Measurements from ENCODE around the gene CNKSR2. TPM values are rescaled to one million over a fixed set of nuclear protein-coding genes. Genes with fewer than 3 reads are reported as not detected.
A peak's percentile ranks its signal among the peaks of the same experiment; 100 is the strongest.

Gene CNKSR2
- total RNA-seq, 2 experiments from 2014 or later, result 9.5 to 10.3 TPM

DNA sequence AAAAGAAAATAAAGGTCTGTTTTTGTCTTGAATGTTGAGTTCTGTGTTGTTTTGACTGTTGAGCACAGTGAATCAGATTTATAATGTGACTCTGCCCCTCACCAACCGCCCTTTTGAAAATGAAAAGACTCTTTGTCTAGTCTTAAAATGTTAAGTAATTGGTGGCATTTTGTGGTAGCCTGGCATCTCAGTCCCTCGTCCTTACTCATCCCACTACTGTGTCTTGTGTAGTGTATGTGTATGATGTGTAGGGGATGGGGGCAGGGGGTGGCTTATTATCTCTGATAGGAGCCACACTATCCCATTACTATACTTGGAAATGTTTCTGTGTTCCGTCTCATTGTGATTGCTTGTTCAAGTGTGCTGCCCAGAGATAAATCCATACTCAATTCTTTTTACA lies 271.7 kb downstream of the CNKSR2 start:
- H3K36me3 Mint-ChIP-seq (ENCODE audit: low read depth), result no peaks in the 10 kb centered on the region
- no peak overlapping the region for H3K27ac Mint-ChIP-seq
- no peaks in the 10 kb centered on the region for H3K4me1 Mint-ChIP-seq
- ChIA-PET POLR2A (no interaction called here), CTCF (no interaction called here)
- no peak for DNase-seq
- no peak overlapping the region for H3K4me3 Mint-ChIP-seq
- no peaks in the 10 kb centered on the region for H3K9me3 Mint-ChIP-seq
- no peaks in the 10 kb centered on the region for H3K27me3 Mint-ChIP-seq

DNA sequence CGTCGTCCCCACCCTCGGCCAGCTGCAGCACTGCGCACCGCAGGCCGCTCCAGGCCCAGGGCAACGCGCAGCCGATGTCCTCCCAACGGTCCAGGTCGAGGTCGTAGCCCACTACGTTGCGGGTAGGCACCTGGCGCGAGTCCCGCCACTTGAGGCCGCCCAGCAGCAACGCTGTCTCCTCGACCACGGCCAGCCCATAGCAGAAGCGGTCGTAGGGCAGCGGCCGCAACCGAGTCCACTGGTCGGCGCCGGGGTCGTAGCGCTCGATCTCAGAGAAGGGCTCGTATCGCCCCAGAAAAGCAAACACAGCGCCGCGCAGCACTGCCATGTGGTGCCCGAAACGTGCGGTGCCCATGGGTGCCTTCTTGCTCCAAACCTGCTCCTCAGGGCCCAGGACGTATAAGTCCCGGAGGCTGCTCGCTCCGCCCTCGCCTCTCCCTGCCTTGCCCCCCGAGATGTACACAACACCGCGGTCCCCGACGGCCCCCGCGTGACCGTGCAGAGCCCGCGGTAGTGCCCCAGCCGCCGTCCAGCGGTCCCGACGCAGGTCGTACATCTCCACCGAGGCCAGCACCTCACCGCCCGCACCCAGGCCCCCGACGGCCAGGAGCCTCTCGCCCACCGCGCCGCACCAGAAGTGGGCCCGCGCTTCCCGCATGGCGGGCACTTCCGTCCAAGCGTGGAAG lies 281.8 kb downstream of the CNKSR2 start:
- H3K27me3 Mint-ChIP-seq, result peaks cover 7% of the 10 kb centered on the region
- peaks cover 8% of the 10 kb centered on the region for H3K36me3 Mint-ChIP-seq (ENCODE audit: low read depth)
- H3K27ac Mint-ChIP-seq, result no peak overlapping the region
- DNase-seq, result no peak
- CTCF ChIA-PET, result no interaction called here
- POLR2A ChIA-PET, result no interaction called here
- no peak overlapping the region for H3K4me3 Mint-ChIP-seq
- H3K4me1 Mint-ChIP-seq, result peaks cover 1% of the 10 kb centered on the region
- no peaks in the 10 kb centered on the region for H3K9me3 Mint-ChIP-seq

DNA sequence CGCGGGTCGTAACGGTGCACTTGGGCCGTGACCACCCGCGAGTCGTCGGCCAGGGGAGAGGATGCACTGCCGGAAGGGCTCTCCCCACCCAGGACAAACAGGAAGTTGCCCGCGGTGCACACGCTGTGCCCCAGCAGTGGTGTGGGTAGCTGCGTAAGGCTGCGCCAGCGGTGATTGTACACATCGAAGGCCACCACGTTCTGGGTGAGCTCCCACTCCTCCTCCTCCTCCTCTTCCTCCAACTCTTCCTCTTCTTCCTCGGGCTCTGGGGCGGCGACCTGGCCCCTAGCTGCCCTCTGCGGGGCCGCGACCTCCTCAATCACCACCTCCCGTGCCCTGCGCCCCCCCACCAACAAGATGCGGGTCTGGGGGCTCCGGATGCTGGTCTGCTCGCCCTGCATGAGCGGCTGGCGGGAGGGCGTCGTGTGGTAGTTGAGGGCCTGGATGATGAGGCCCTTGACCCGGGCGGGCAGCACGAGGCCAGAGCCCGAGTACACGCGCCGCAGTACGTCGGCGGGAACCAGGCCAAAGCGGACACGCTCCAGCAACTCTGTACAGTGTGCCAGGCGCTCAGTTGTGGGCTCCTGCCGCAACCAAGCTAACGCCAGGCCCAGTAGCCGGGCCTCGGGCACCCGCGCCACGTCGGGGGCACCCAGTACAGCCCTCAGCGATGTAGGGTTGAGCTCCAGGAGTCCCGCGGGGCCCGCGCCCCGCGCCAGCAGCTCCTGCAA lies 282.5 kb downstream of the CNKSR2 start:
- H3K36me3 Mint-ChIP-seq (ENCODE audit: low read depth), result peaks cover 8% of the 10 kb centered on the region
- H3K27me3 Mint-ChIP-seq, result peaks cover 7% of the 10 kb centered on the region
- no peak overlapping the region for H3K27ac Mint-ChIP-seq
- H3K4me3 Mint-ChIP-seq, result no peak overlapping the region
- no peak for DNase-seq
- no peaks in the 10 kb centered on the region for H3K9me3 Mint-ChIP-seq
- peaks cover 1% of the 10 kb centered on the region for H3K4me1 Mint-ChIP-seq
- POLR2A ChIA-PET, result no interaction called here
- CTCF ChIA-PET, result interaction anchor here (1.2 kb wide), 1 partner anchor 9 kb away, joined by 4 read pairs; no protein-coding TSS in a partner anchor

DNA sequence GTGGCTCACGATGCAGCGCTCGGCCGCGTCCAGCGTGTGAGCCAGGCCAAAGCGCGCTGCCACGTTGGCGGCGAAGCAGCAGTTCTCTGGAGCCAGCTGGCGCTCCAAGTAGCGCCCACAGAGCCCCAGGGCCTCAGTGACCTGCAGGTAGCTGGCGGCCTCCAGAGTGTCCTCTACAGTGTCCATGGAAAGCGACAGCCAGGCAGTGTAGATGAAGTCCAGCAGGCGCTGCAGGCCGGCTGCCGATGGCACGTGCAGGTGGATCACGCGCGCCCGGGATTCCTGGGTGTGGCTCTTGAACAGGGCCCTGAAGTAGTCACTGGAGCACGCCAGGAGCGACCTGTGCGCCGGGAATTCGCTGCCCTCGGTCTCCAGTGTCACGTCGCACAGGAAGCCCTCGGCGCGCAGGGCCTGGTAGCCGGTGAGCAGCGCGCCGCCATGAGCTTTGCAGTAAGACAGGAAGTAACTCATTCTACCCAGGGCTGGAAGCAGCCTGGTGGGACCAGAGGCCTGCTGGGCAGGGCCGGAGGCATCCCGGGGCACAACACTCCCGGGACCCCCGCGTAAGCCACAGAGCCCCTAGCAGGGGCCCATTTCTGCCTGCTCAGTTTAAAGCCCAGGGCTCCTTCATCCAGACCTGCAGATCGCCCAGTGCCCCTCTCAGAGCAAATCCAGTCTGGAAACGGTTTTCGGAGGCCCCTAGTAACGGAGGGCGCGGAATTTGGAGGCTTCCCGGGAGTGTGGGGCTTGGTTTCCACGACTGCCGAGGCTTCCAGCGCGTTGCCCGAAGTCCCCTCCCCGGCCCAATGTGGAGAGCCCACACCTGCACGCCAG lies 283.3 kb downstream of the CNKSR2 start:
- ChIA-PET CTCF (interaction anchor here (1.2 kb wide), 1 partner anchor 9 kb away, joined by 4 read pairs; no protein-coding TSS in a partner anchor), POLR2A (no interaction called here)
- Mint-ChIP-seq H3K4me3 (peak overlapping the region; percentile 52), H3K9me3 (no peaks in the 10 kb centered on the region), H3K27ac (no peak overlapping the region), H3K36me3 (ENCODE audit: low read depth) (peaks cover 8% of the 10 kb centered on the region), H3K27me3 (peaks cover 7% of the 10 kb centered on the region), H3K4me1 (peaks cover 1% of the 10 kb centered on the region)
- no peak for DNase-seq

DNA sequence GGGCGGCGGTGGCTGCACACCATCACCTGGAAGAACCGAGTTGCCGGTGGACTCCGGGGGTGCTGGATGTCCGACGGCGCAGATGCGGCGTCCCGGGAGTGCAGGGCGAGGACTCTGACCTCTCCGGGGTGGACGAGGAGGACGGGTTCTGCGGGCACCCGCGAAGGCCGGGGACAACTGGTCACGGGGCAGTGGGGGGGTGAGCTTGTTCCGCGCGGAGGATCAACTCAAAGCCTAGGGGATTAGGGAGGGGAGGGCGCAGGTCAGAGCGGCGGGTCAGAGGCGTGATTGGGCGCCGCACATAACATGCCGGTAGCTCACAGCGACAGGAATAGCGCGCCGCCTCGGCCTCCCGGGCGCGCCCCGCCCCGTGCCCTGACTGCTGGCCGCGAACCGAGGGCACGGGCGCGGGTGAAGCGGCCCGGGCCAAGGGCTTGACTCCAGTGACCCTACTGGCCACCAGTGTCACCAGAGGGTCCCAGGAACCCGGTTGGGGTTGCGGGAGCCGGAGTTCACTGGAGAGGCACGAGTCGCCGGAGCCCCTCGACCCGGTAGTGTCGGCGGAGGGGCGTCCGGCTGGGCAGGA lies 284.0 kb downstream of the CNKSR2 start, which contains the start of gene KLHL34:
Gene KLHL34, minus strand, starts transcription at position 179 of the 586 bp plus-strand sequence. CDS start 542 bp downstream, outside the sequence.
- ChIA-PET POLR2A (no interaction called here), CTCF (no interaction called here)
- H3K36me3 Mint-ChIP-seq (ENCODE audit: low read depth), result peaks cover 8% of the 10 kb centered on the region
- peak within 1 kb of the TSS; percentile 64 for H3K27ac Mint-ChIP-seq
- H3K9me3 Mint-ChIP-seq, result no peaks in the 10 kb centered on the region
- peak within 1 kb of the TSS; percentile 52 for H3K4me3 Mint-ChIP-seq
- peaks cover 1% of the 10 kb centered on the region for H3K4me1 Mint-ChIP-seq
- H3K27me3 Mint-ChIP-seq, result peaks cover 7% of the 10 kb centered on the region
- DNase-seq, result no peak

DNA sequence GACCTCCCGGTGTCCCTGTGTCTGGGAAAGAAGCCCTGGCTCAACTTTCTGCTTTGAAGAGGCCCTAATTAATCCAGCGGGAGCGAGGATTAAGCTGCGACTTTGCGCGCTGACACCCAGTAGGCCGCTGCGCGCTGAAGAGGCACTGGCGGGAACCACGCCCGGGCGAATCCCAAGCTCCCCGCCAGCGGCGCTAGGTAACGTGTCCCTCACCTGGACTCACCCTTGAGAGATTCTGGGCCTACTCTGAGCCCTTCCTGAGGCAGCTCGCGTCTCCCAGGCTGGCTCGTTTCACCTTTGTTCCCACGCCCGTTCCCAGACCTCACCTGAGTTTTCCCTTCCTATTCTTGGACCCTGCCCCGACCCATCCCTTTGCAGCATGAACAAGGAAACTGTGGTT lies 284.5 kb downstream of the CNKSR2 start:
- DNase-seq, result no peak
- Mint-ChIP-seq H3K27me3 (peaks cover 7% of the 10 kb centered on the region), H3K4me3 (peak overlapping the region; percentile 50), H3K4me1 (peaks cover 1% of the 10 kb centered on the region), H3K36me3 (ENCODE audit: low read depth) (peaks cover 8% of the 10 kb centered on the region), H3K9me3 (no peaks in the 10 kb centered on the region), H3K27ac (peak overlapping the region; percentile 13)
- ChIA-PET CTCF (interaction anchor here (0.6 kb wide), 1 partner anchor 119 kb away, joined by 3 read pairs; no protein-coding TSS in a partner anchor), POLR2A (no interaction called here)

DNA sequence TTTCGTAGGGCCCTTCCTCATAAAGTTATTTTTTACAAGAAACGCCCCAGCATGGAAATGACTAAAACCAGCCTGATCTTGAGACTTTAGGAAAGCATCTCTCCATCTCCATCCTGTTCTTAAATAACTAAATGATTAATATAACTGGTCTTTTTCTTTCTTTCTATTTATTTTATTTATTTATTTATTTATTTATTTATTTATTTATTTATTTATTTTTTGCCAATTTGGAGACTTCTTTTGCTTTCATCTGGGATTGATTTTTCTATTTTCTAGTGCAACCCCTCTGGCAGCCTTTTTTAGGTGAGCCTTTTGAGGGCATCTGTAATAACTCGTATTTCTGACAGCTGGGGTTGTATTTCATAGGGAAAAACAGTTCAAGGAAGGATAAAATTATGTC lies 285.1 kb downstream of the CNKSR2 start:
- DNase-seq, result no peak
- CTCF ChIA-PET, result interaction anchor here (0.6 kb wide), 1 partner anchor 119 kb away, joined by 3 read pairs; no protein-coding TSS in a partner anchor
- H3K27ac Mint-ChIP-seq, result peak overlapping the region; percentile 64
- no peaks in the 10 kb centered on the region for H3K9me3 Mint-ChIP-seq
- peak overlapping the region; percentile 50 for H3K4me3 Mint-ChIP-seq
- H3K4me1 Mint-ChIP-seq, result peaks cover 1% of the 10 kb centered on the region
- POLR2A ChIA-PET, result no interaction called here
- peaks cover 7% of the 10 kb centered on the region for H3K27me3 Mint-ChIP-seq
- peaks cover 8% of the 10 kb centered on the region for H3K36me3 Mint-ChIP-seq (ENCODE audit: low read depth)

DNA sequence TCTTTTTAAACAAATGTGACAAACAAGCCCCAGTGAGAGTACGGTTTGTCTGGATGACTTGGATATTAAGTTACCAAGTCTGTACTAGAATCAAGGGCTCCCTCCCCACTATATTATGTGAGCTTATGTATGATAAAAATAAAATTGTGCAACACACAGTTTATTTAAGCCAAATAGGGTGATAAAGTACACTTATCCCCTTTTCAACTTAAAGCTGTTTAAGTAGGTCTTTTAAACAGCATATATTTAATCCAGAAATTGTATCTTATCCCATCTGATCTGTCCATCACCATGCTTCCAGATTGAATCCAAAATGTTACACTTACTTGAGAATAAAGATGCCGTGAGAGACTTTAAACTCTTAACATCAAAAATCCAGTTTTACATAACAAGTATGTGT lies 285.9 kb downstream of the CNKSR2 start:
- CTCF ChIA-PET, result no interaction called here
- no peak overlapping the region for H3K4me3 Mint-ChIP-seq
- H3K27ac Mint-ChIP-seq, result no peak overlapping the region
- no peak for DNase-seq
- no peaks in the 10 kb centered on the region for H3K9me3 Mint-ChIP-seq
- H3K36me3 Mint-ChIP-seq (ENCODE audit: low read depth), result peaks cover 8% of the 10 kb centered on the region
- POLR2A ChIA-PET, result interaction anchor here (0.8 kb wide), 1 partner anchor 1672 kb away, joined by 3 read pairs; no protein-coding TSS in a partner anchor
- H3K4me1 Mint-ChIP-seq, result peaks cover 1% of the 10 kb centered on the region
- peaks cover 7% of the 10 kb centered on the region for H3K27me3 Mint-ChIP-seq

DNA sequence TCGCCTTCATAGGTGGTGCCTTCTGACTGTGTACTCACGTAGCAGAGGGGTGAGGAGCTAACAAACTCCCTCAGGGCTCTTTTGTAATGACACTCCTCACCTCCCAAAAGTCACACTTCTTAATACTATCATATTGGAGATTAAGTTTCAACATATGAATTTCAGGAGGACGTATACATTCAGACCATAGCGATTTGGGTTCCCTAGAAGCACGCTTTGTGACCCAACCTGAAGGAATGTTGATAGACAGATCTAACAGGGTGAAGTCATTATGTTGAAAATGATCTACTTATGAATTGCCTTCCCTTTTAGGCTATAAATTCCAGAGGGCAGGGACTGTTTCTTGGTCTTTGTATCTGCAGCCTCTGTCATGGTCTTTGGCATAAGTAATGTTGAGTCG lies 287.1 kb downstream of the CNKSR2 start:
- no peak overlapping the region for H3K27ac Mint-ChIP-seq
- peaks cover 7% of the 10 kb centered on the region for H3K27me3 Mint-ChIP-seq
- H3K9me3 Mint-ChIP-seq, result no peaks in the 10 kb centered on the region
- DNase-seq, result no peak
- no peak overlapping the region for H3K4me3 Mint-ChIP-seq
- POLR2A ChIA-PET, result no interaction called here
- H3K36me3 Mint-ChIP-seq (ENCODE audit: low read depth), result peaks cover 5% of the 10 kb centered on the region
- CTCF ChIA-PET, result no interaction called here
- H3K4me1 Mint-ChIP-seq, result peaks cover 1% of the 10 kb centered on the region

DNA sequence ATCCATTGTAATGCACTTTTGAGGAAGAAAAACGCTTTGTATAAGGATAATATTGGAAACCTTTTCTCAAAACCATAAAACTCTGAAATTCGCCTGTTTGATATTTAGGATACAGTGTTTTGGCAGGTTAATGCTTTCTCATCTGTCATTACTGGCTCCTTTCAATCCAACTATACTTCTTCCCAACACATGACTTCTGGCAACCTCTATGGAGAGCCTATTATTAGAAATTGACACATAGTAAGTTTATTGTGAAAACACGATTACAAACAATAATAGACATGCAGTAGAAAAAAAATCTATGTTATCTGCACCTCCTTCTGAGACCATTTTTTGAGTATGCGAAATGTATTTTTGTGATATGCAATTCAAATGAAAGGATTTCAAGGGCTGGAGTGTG lies 288.5 kb downstream of the CNKSR2 start:
- H3K4me3 Mint-ChIP-seq, result no peak overlapping the region
- ChIA-PET POLR2A (no interaction called here), CTCF (no interaction called here)

DNA sequence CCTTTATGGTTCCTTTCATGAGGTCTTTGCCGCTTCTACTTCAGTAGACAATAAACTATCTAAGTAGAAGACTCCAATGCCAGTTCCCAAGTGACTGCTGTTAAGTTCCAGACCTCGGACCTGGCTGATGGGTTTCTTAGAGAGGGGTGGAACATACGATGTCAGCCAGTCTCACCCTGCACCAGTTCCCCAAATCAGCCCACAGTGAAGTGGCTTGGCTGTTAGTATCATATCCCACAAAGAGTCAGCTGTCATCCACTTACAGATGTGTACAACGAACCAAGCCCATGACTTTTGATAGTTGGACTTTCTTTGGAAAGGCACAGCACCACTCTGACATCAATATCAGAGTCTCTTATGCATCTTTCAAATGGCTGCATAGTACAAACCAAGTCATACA lies 292.0 kb downstream of the CNKSR2 start:
- CTCF ChIA-PET, result no interaction called here
- no peaks in the 10 kb centered on the region for H3K36me3 Mint-ChIP-seq (ENCODE audit: low read depth)
- DNase-seq, result no peak
- no peaks in the 10 kb centered on the region for H3K9me3 Mint-ChIP-seq
- H3K27me3 Mint-ChIP-seq, result peaks cover 1% of the 10 kb centered on the region
- no peak overlapping the region for H3K27ac Mint-ChIP-seq
- H3K4me1 Mint-ChIP-seq, result no peaks in the 10 kb centered on the region
- no peak overlapping the region for H3K4me3 Mint-ChIP-seq
- POLR2A ChIA-PET, result no interaction called here

More for the DNA sequence above, 288.5 kb downstream of the CNKSR2 start:
- DNase-seq, result no peak
- H3K4me1 Mint-ChIP-seq, result no peaks in the 10 kb centered on the region
- H3K36me3 Mint-ChIP-seq (ENCODE audit: low read depth), result peaks cover 4% of the 10 kb centered on the region
- no peak overlapping the region for H3K27ac Mint-ChIP-seq
- no peaks in the 10 kb centered on the region for H3K9me3 Mint-ChIP-seq
- peaks cover 8% of the 10 kb centered on the region for H3K27me3 Mint-ChIP-seq

DNA sequence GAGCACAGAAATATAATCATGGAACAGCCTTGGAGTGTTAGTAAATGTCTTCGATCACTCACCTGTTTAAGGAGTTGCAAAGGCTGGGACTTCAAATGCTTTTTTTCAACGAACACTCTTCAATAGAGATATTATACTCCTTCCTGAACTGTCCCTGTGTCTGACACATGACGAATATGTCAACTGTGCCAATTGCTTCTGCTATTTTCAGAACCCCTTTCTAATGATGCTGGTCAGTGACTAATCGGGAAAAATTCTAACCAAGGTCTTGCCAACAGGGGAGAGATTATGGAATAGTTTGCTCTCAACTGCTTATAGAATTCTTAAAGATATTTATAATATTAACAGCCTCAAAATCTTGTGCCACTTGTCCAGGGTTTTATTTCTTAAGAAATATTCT lies 292.5 kb downstream of the CNKSR2 start:
- ChIA-PET POLR2A (no interaction called here), CTCF (no interaction called here)
- peaks cover 1% of the 10 kb centered on the region for H3K27me3 Mint-ChIP-seq
- H3K9me3 Mint-ChIP-seq, result no peaks in the 10 kb centered on the region
- DNase-seq, result no peak
- H3K27ac Mint-ChIP-seq, result no peak overlapping the region
- no peak overlapping the region for H3K4me3 Mint-ChIP-seq
- H3K4me1 Mint-ChIP-seq, result no peaks in the 10 kb centered on the region
- H3K36me3 Mint-ChIP-seq (ENCODE audit: low read depth), result no peaks in the 10 kb centered on the region
